ENCODE measurements around the gene SOAT2.

DNA sequence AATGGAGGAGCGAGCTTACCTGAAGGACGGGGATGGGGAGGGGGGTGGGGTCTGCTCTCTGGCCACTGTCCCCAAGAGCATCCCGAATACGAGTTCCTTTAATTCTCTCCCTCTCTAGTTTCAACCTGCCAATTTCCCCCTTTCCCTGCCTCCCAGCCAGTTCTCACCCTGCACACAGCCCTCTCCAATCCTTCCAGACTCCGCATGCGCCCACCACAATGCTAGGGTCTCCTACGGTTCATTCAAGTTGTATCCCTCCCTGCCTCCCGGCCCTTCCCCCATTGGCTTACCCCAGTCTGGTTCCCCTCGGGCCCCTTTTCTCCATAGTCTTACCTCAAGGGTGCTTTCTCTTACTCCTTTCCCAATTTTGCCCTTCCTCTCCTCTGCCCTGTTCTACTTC is 6.5 kb upstream of the SOAT2 start:
- TF ChIP-seq, protein P1, sequence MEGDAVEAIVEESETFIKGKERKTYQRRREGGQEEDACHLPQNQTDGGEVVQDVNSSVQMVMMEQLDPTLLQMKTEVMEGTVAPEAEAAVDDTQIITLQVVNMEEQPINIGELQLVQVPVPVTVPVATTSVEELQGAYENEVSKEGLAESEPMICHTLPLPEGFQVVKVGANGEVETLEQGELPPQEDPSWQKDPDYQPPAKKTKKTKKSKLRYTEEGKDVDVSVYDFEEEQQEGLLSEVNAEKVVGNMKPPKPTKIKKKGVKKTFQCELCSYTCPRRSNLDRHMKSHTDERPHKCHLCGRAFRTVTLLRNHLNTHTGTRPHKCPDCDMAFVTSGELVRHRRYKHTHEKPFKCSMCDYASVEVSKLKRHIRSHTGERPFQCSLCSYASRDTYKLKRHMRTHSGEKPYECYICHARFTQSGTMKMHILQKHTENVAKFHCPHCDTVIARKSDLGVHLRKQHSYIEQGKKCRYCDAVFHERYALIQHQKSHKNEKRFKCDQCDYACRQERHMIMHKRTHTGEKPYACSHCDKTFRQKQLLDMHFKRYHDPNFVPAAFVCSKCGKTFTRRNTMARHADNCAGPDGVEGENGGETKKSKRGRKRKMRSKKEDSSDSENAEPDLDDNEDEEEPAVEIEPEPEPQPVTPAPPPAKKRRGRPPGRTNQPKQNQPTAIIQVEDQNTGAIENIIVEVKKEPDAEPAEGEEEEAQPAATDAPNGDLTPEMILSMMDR (conservative IDR thresholded peaks at IDR 0.05; ENCODE audit: low read depth, low read length): no peak
- TF ChIP-seq POLR2A (IDR thresholded peaks at IDR 0.05; ENCODE audit: low read depth, low read length) (no peak), BHLHE40 (IDR thresholded peaks at IDR 0.05; ENCODE audit: low read depth, low read length) (no peak), RAD21 (IDR thresholded peaks at IDR 0.05; ENCODE audit: low read length) (no peak), CHD1 (IDR thresholded peaks at IDR 0.05; ENCODE audit: low read depth, low read length) (no peak), CEBPB (IDR thresholded peaks at IDR 0.05; ENCODE audit: low read depth, low read length) (no peak), MXI1 (IDR thresholded peaks at IDR 0.05; ENCODE audit: borderline replicate concordance, low read depth, low read length) (no peak), SMC3 (IDR thresholded peaks at IDR 0.05; ENCODE audit: low read depth, low read length) (no peak), RCOR1 (IDR thresholded peaks at IDR 0.05; ENCODE audit: insufficient replicate concordance, low read length) (no peak), RFX5 (IDR thresholded peaks at IDR 0.05; ENCODE audit: low read depth, low read length) (no peak), MAFK (IDR thresholded peaks at IDR 0.05; ENCODE audit: low read depth, low read length) (no peak), MAZ (IDR thresholded peaks at IDR 0.05; ENCODE audit: borderline replicate concordance, low read depth, low read length) (no peak)
